ENCODE results near the gene LRRC9.

GRCh38 chr14:60097974-60098373 lies 178.0 kb downstream of the LRRC9 start:
- TF ChIP-seq CREB1 (IDR thresholded peaks at IDR 0.05; ENCODE audit: low read depth), result no peak
- no peak for TF ChIP-seq TAF1 (IDR thresholded peaks at IDR 0.05; ENCODE audit: low read depth)
- no peak for TF ChIP-seq EP300 (IDR thresholded peaks at IDR 0.05; ENCODE audit: borderline replicate concordance)
- TF ChIP-seq CEBPB (IDR thresholded peaks at IDR 0.05), result no peak
- TF ChIP-seq YY1 (IDR thresholded peaks at IDR 0.05; ENCODE audit: low read depth), result no peak
- no peak for TF ChIP-seq MAX (IDR thresholded peaks at IDR 0.05)
- no peak for TF ChIP-seq TCF12 (IDR thresholded peaks at IDR 0.05; ENCODE audit: low read depth)
- TF ChIP-seq EGR1 (IDR thresholded peaks at IDR 0.05), result no peak
- TF ChIP-seq USF1 (IDR thresholded peaks at IDR 0.05), result no peak
- TF ChIP-seq NFIC (IDR thresholded peaks at IDR 0.05), result no peak
- TF ChIP-seq REST (IDR thresholded peaks at IDR 0.05; ENCODE audit: low read depth), result no peak
- TF ChIP-seq RAD21 (IDR thresholded peaks at IDR 0.05; ENCODE audit: low read depth), result no peak
- TF ChIP-seq TEAD4 (IDR thresholded peaks at IDR 0.05), result no peak
- no peak for TF ChIP-seq ZBTB7A (IDR thresholded peaks at IDR 0.05; ENCODE audit: low read depth)
